HG03342 (cell line): ENCODE results near the gene GRIK3.

Source experiments
- ATAC-seq: cut with Tn5 transposase; IDR thresholded peaks from one replicate; pipeline ENCODE4 v1.9.1; 2021; ENCODE audit warnings: mild to moderate bottlenecking, moderate library complexity; ENCODE audit not compliant: unreplicated experiment

The GRIK3 gene

DNA sequence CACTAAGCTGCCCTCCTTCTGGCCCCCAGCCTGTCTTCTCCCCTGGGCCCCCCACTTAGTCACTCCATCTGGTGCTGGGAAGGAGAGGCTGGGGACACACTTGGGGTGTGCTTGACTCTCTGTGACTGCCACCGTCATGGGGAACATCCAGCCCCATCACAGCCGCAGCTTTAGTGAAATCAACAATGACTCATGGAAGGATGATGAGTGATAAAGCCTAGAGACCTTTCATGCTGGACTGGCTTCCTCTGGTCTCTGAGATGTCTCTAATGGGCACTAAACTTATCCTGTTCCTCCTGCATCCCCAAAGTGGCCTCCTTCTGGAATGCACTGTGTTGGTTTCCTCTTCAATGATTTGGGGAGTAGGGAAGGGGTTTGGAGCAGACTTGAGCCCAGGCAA lies 172.9 kb downstream of the GRIK3 start:
- no peak for ATAC-seq

DNA sequence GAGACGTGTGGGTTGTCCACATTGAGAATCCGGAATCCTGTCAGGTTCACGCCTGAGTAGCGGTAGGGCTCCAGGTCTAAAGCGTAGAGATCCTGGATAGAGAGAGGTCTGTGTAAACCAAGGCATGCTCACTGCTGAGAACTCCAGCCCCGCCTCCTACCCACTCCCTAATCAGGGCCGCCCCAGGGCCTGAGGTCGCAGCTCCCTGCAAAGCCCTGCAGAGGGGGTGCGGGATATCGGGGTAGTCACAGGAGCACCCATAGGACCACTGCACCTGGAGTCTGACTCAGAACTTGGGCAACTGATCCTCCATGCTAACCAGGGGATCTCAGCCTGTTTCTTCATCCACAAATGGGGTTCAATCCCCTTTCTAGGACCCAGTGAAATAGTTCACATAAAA lies 174.4 kb downstream of the GRIK3 start:
- no peak for ATAC-seq

DNA sequence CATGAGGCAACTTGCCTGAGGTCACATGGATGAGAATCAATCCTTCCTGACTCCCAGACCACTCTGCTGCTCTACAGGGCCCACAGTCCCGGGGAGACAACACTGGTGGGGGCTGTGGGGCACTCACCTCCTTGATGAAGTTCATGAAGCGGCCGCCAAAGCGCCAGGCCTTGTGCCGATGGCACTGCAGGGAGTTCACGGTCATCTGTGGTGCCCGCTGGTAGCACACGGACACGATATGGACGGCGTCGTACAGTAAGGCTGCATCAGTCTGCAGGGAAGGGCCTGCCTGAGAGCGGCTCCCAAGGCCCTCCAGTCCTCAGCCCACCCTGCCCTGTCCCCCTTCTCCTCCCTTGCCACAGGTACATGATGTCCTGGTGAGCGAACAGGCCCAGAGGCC lies 175.3 kb downstream of the GRIK3 start:
- ATAC-seq, result no peak

DNA sequence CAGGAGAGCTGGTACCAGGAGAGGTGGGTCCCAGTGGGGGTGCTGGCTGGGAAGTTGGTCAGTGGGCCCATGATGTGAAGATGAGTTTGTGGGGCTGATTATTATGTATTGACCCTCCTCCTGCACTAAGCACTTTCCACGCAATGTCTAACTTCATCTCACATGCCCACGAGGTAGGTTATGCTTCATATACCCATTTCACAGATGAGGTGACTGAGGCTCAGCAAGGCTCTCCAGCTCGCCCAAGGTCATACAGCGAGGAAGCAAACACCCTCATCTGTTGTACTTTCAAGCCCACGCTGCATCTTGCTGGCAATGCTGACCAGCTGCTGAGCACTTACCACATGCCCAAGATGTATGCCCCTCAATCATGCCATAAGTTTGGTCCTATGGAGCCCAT lies 175.8 kb downstream of the GRIK3 start:
- ATAC-seq, result no peak

DNA sequence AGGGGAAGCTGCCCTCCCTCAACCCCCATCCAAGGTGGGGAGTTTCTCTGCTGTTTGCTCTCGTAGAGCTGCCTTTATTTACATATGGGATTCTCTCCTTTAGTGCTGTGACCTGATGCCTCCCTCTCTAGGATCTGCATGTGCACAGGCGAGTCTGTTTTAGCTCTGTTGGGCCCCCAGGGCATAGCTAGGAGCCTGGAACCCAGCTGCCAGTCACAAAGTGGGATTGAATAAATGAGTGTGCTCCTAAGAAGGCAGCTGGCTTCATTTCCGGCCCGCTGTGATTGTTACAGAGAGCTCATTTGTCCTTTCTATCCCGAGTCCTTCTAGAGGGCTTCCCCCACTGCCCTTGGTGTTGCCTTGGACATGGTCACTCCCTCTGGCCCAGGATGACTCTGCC lies 176.6 kb downstream of the GRIK3 start:
- ATAC-seq, result no peak

DNA sequence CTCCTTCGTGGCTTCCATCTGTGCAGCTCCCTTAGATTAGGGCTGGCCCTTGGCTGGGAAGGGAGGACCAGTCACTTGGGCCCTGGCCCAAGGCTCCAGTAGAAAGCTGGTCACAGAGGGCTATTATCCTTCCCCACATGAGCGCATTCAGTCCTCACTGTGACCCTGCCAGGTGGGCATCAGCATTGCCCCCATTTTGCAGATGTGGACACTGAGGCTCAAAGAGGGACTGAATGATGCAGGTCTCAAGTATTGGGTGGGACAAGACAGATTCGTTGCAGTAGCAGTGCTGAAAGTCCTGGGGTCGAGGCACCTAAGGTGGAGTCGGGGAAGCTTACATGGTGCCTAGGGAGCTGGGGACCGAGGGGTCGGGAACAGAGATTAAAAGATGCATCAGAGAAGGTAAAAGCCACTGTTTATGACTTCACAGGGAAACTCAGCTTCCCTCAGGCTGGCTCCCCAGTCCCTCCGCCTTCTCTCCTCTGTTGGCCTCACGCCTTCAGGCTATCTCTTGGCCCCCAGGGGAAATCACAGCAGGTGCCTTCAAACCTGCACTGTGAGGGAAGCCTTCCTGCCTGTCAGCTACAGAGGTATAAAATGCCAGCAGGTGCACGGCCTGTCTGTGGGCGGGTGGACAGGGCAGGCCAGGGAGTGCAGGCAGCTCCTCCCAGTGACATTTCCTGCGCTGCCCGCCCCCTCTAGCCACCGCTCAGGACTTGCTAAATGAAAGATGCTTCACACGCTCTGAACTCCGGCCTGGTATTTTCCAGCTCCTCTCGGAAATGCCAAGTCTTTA lies 178.4 kb downstream of the GRIK3 start:
- no peak for ATAC-seq

DNA sequence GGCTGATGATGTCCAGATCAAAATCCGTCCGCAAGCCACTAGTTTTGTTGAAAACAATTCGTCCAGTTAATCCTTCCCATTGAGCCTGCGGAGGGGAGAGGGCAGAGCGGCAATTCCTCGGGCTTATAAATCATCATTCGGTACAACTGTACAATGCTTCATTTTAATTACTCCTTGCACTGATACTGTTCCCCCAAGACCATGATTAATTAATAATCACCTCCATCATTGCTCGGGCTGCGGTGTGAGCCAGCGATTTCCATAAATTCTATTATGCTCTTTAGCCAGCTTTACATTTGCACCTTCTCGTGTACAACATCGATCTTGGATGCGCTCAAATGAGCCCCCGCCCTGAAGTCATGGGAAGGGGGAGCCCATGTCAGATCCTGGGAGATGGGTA lies 180.7 kb downstream of the GRIK3 start:
- no peak for ATAC-seq

DNA sequence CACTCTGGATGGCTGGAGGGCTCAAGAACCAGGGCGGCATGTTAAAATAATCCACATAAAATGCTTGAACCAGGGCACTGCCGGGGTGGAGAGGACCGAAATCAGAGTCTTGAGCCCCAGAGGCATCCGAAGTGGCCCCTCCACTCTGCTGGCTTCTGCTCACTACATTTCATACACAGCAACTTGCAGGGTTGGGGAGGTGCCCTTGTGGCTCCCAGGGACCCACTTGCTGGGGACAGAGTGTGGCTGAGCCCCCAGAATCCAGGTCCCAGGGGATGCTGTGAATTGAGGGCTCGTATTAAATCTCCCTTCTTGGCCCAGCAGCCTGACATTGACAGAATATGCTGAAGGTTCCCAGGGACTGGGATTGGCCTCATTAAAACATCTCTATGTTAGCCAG lies 181.7 kb downstream of the GRIK3 start:
- ATAC-seq, result no peak

DNA sequence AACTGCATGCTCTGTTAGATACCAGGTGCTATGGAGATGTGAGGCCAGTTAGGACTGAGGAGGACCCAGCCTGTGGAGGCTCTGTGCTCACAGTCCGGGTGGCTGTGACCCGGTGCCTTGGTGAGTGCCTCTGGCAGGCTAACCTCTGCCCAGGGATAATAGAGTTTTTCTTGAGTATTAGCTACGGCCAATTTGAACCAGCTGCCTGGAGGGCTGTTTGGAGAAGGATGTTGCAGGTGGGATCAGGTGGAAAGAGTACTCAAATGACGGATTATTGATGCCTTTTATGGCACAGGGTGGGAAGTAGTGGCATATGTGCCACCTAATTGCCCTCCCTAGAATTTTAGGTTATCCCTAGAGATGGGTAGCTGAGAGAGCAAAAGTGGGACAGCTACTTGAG lies 182.7 kb downstream of the GRIK3 start:
- no peak for ATAC-seq

- no peak for ATAC-seq
These were observed 183.2 kb downstream of the GRIK3 start for GRCh38 chr1:36851087-36851486.

GRCh38 chr1:36849956-36850355 lies 184.4 kb downstream of the GRIK3 start:
- ATAC-seq, result no peak

DNA sequence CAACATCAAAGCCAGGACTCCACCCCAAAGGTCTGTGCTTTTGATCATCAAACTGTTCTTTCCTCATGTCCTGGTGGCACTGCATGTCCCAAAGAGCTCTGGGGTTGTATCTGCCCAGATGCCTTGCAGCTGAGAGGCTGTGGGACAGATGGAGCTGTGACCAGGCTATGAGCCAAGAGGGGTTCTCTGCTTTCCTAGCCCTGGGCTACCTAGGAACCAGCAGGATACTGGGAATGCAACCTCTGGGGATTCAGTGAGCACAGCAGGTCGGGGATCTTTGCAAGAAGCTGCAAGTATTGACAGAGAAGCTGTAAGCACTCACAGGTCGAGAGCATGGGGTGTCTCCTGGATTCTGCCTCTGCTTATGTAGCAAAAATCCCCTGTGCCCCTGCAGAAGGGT lies 186.6 kb downstream of the GRIK3 start:
- no peak for ATAC-seq

DNA sequence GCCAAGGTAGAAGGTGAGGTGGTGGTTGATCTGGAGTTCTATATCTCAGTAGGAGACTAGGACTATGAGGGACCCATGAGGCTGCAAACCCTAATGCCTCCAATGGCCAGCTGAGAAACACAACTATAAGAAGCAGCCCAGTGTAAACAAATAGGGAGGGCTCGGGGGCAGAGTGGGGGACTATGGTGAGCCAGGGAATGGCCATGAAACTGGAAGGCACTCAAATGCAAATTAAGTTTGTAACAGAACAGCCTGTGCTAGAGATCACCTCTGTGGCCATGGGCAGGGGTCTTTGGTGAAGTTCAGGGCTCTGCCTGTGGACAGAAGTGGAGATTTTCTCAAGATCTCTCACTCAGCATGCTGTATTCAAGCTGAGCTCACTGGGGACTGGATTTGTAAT lies 187.1 kb downstream of the GRIK3 start:
- ATAC-seq, result no peak

DNA sequence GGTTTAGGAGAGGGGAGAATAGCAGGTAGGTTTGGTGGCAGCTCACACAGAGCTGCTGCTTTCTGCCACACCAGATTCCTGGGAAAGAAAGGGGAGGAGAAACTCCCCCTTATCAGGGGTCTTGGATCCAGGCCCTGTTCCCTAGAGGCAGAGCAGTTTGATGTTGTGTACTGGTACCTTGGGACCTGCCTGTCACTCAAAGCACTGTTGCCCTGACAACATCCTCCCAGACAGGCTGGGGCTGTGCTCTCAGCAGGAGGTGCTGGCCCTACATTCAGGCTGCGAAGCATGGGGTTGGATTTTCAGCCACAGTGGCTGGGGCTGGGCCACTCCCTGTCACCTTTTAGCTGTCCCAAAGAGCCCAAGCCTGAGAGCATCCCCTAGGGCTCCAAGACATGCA lies 188.0 kb downstream of the GRIK3 start:
- no peak for ATAC-seq

DNA sequence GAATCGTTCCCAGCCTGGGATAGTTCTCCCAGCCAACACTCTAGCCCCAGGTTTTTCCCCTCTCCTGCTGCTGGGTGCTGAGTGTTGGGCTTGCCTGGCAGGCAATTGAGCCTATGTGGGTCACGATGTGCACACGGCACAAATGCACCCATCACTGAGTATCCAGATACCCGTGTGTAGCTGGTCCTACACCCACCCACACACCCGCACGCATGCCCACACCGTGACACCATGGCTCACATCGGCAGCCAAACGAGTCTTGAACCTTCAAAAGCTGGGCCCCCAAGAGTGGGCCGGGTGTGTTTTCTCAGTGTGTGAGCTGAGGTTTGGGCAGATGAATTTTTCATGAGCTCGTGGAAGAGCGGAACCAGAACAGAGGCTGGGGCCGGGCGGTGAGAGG lies 188.5 kb downstream of the GRIK3 start:
- no peak for ATAC-seq

DNA sequence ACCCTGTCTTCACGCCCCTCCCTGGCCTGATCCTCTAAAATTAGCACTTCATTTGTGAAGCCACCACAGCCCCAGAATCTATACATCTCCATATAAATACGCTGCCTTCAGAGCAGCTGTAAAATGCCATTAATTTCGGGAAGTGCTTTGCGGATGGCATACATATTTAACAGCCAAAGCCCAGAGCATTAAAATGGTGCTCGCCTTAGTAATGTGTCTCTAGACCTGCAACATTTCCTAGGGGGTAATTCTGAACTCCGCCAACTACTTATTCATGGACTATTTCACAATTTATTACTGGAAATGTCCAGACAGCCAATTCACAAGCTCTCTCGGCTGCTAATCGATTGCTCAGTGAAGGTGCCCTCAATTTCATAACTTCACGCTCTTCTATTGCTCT lies 189.4 kb downstream of the GRIK3 start:
- no peak for ATAC-seq

DNA sequence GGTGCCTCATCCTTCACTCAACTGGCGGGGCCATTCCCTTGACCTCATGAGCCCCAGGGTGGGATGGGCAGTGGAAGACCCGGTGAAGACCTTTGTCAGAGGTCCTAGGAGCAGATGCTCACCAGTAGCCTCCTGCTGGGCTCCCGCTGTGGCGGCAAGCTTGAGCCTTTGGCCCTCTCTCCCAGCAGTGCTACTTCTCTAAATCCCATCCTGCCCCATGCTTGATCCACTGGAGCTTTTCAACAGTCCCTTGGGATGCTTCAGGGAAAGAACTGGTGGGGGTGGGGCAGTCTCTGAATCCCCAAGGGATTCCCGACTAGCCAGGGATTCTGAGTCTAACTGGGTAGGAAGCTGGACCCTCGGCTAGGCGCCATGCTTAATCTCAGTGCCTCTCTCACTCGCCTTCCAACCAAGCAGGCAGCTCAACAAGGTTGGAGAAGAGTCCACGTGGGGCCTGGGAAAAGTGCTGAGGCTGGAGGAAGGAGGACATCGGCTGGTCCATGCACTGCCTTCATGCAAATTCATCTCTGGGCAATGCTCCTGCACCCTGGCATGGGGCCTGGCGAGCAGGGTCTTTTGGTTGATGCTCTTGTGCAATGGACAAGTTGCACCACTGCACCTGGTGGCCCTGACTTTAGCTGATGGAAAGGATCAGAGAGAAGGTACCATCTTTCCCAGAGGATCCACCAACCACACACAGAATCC lies 190.3 kb downstream of the GRIK3 start:
- no peak for ATAC-seq

DNA sequence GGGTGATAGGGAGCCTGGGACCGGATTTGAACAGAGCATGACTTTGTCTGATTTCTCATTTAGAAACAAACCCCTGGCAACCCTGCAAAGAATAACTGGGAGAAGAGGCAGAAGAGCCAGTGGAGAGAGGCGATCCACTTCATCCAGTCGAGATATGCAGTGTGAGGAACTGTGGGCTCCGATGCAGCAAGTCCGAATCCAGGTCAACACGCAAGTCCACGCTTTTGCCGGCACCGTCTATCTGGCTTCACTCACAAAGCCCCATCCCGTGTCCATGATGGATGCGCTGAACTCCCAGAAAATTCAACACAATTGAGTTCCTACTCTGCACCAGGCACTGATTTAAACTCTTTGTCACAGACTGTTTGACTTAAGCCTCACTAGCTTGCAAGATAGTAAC lies 191.3 kb downstream of the GRIK3 start:
- ATAC-seq, result no peak

DNA sequence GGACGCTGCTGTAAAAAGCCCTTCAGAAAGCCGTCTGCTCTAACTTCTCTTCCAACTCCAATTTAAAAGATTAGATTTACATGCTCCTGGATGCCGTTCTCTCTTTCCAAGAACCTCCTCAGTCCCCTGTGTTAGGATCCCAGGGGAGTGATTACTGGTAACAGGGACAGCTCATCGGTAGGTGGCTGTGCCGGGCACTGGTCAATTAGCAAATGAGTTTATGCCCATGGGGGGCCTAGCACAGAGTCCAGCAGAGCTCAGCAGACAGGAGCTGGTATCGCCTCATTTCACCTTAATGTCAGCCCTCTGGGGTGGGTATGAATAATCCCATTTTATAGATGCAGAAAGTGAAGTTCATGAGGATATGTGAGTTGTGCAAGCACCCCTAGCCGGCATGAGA lies 191.9 kb downstream of the GRIK3 start:
- ATAC-seq, result no peak

GRCh38 chr1:36839485-36839884 lies 194.8 kb downstream of the GRIK3 start:
- no peak for ATAC-seq

GRCh38 chr1:36838888-36839287 lies 195.4 kb downstream of the GRIK3 start:
- no peak for ATAC-seq

GRCh38 chr1:36836916-36837315 lies 197.4 kb downstream of the GRIK3 start:
- ATAC-seq, result no peak
